Endodermal cell (in vitro differentiated cells): ENCODE results near the gene CCT8. TPM values are rescaled to one million over a fixed set of nuclear protein-coding genes. Genes with fewer than 3 reads are reported as not detected.

Experiments used
- DNase-seq: peaks from one replicate; pipeline ENCODE4 v3.0.0-alpha.2; 2017
- H3K27ac ChIP-seq: 2 replicates; pipeline ENCODE4 v1.5.1; 2013; ENCODE audit warnings: mild to moderate bottlenecking, low read depth, low read length, moderate library complexity
- H3K27me3 ChIP-seq: 2 replicates; pipeline ENCODE4 v1.6.1; 2013; ENCODE audit warnings: mild to moderate bottlenecking, low read length, moderate library complexity; ENCODE audit not compliant: insufficient read depth, control insufficient read depth, poor library complexity, severe bottlenecking
- H3K36me3 ChIP-seq: 2 replicates; pipeline ENCODE4 v1.7.0; 2013; ENCODE audit warnings: mild to moderate bottlenecking, low read length, moderate library complexity; ENCODE audit not compliant: control insufficient read depth, insufficient read depth
- H3K4me1 ChIP-seq: one replicate; pipeline ENCODE4 v1.7.0; 2013; ENCODE audit warnings: low read length; ENCODE audit not compliant: control insufficient read depth, insufficient read depth
- H3K4me3 ChIP-seq: 2 replicates; pipeline ENCODE4 v1.5.1; 2013; ENCODE audit warnings: mild to moderate bottlenecking, low read length, moderate library complexity
- H3K9ac ChIP-seq: 2 replicates; pipeline ENCODE4 v1.6.1; 2013; ENCODE audit warnings: mild to moderate bottlenecking, low read length, moderate library complexity; ENCODE audit not compliant: poor library complexity, severe bottlenecking; ENCODE audit errors: extremely low read depth
- H3K9me3 ChIP-seq: 2 replicates; pipeline ENCODE4 v1.6.1; 2013; ENCODE audit warnings: mild to moderate bottlenecking, low read length, moderate library complexity; ENCODE audit not compliant: control insufficient read depth
- H3K27ac Mint-ChIP-seq: 2 replicates; pipeline ENCODE4 v1.8.0; 2020; ENCODE audit warnings: mixed read lengths
- H3K27me3 Mint-ChIP-seq: 2 replicates; pipeline ENCODE4 v1.8.0; 2021; ENCODE audit warnings: mild to moderate bottlenecking, mixed read lengths; ENCODE audit not compliant: insufficient read depth
- H3K36me3 Mint-ChIP-seq: 2 replicates; pipeline ENCODE4 v1.8.0; 2020; ENCODE audit warnings: low read depth, mixed read lengths
- H3K4me1 Mint-ChIP-seq: 2 replicates; pipeline ENCODE4 v1.8.0; 2020; ENCODE audit warnings: mixed read lengths
- H3K4me3 Mint-ChIP-seq: 2 replicates; pipeline ENCODE4 v1.8.0; 2020; ENCODE audit warnings: mild to moderate bottlenecking, moderate library complexity, mixed read lengths
- H3K9me3 Mint-ChIP-seq: 2 replicates; pipeline ENCODE4 v1.8.0; 2020; ENCODE audit warnings: mild to moderate bottlenecking, mixed read lengths
- CTCF ChIP-seq: fragments of 200-600 bp; sonication (generic); conservative IDR thresholded peaks from 2 replicates; pipeline ENCODE4 v1.5.0; 2021; ENCODE audit warnings: antibody characterized with exemption, mild to moderate bottlenecking
- WGBS, 2 experiments: methylation state at CpG; one replicate each; pipeline versions ENCODE4 v1.1.5 to v1.1.7; 2013; ENCODE audit warnings: missing lambda C conversion rate in 2 of 2, mixed read lengths in 1 of 2; ENCODE audit not compliant: insufficient coverage in 1 of 2, insufficient read length in 1 of 2; 5-methylcytosine and 5-hydroxymethylcytosine counted together
- total RNA-seq, 2 donors: library from RNA; stranded (reverse); fragmentation: NEBNext Ultra II Directional in 1 of 2; extraction: Animal tissue kit (Norgen Biotek cat#: 25700) in 1 of 2; gene quantifications; 2 replicates in 1 of 2; 3 replicates in 1 of 2; pipeline ENCODE4 v1.2.1, GENCODE V29; 2021

Gene CCT8
- total RNA-seq, 2 donors from 2014 or later = 279 to 281 TPM

- peak overlapping the region; percentile 99 for H3K4me3 Mint-ChIP-seq
- H3K27me3 Mint-ChIP-seq = no peaks in the 10 kb centered on the region
- TF ChIP-seq CTCF = no peak
These were observed 601 bp downstream of the CCT8 start for GRCh38 chr21:29072873-29073221.

GRCh38 chr21:29064850-29065481 lies 8.5 kb downstream of the CCT8 start:
- Histone ChIP-seq H3K27ac (no peak overlapping the region), H3K9ac (no peak overlapping the region), H3K9me3 (no peaks in the 10 kb centered on the region), H3K4me3 (no peak overlapping the region), H3K27me3 (no peaks in the 10 kb centered on the region), H3K36me3 (peaks cover 93% of the 10 kb centered on the region), H3K4me1 (no peaks in the 10 kb centered on the region)
- Mint-ChIP-seq H3K9me3 (no peaks in the 10 kb centered on the region), H3K27ac (no peak overlapping the region), H3K36me3 (peaks cover 84% of the 10 kb centered on the region), H3K4me1 (no peaks in the 10 kb centered on the region), H3K27me3 (no peaks in the 10 kb centered on the region), H3K4me3 (no peak overlapping the region)
- no peak for DNase-seq
- TF ChIP-seq CTCF = no peak
- WGBS, 2 experiments = 83 to 94% methylated on average over 2 to 3 of the region's 3 CpGs

More at GRCh38 chr21:29072873-29073221, 601 bp downstream of the CCT8 start:
- H3K4me1 ChIP-seq = no peaks in the 10 kb centered on the region
- H3K36me3 ChIP-seq = peaks cover 27% of the 10 kb centered on the region
- peak overlapping the region; percentile 94 for H3K9ac ChIP-seq
- no peaks in the 10 kb centered on the region for H3K9me3 ChIP-seq
- whole genome bisulfite sequencing, 2 experiments = 0% methylated on average over 11 to 13 of the region's 13 CpGs
- H3K27me3 ChIP-seq = no peaks in the 10 kb centered on the region
- Mint-ChIP-seq H3K4me1 (peaks cover 13% of the 10 kb centered on the region), H3K9me3 (peaks cover 5% of the 10 kb centered on the region), H3K36me3 (peaks cover 20% of the 10 kb centered on the region), H3K27ac (peak overlapping the region; percentile 100)
- H3K27ac ChIP-seq = peak overlapping the region; percentile 91
- peak overlapping the region; percentile 96 for H3K4me3 ChIP-seq
- no peak for DNase-seq

- Histone ChIP-seq H3K36me3 (peaks cover 90% of the 10 kb centered on the region), H3K4me3 (no peak overlapping the region), H3K27ac (no peak overlapping the region), H3K4me1 (no peaks in the 10 kb centered on the region), H3K27me3 (no peaks in the 10 kb centered on the region), H3K9ac (no peak overlapping the region), H3K9me3 (no peaks in the 10 kb centered on the region)
- WGBS, 2 experiments = 96 to 100% methylated on average over 2 to 3 of the region's 3 CpGs
- peaks cover 65% of the 10 kb centered on the region for H3K36me3 Mint-ChIP-seq
- no peaks in the 10 kb centered on the region for H3K27me3 Mint-ChIP-seq
- no peaks in the 10 kb centered on the region for H3K4me1 Mint-ChIP-seq
- no peaks in the 10 kb centered on the region for H3K9me3 Mint-ChIP-seq
- no peak for DNase-seq
- H3K4me3 Mint-ChIP-seq = no peak overlapping the region
- no peak overlapping the region for H3K27ac Mint-ChIP-seq
- TF ChIP-seq CTCF = no peak
These were observed 16.9 kb downstream of the CCT8 start for GRCh38 chr21:29056538-29057050.
